IMR-90 (cell line): Measurements from ENCODE around the gene PRKAG3. TPM values are rescaled to one million over a fixed set of nuclear protein-coding genes. Genes with fewer than 3 reads are reported as not detected.

ENCODE experiments used
- ATAC-seq: fragments of 200-7000 bp; cut with Tn5 transposase; 2 replicates; pipeline ENCODE4 v1.9.1; 2020; ENCODE audit warnings: low read depth, mild to moderate bottlenecking, moderate library complexity
- BruUV-seq: library from RNA; stranded (reverse); fragments of 400-500 nt; replicated peaks from 2 replicates; lab custom pipeline; 2021; lab: Mats Ljungman, UMichigan
- CTCF ChIA-PET: fragments of 300-600 bp; formaldehyde crosslinking; extraction: SDS; loops from one replicate; lab custom pipeline; 2021; ENCODE audit warnings: antibody characterized with exemption; lab: Yijun Ruan, JAX
- POLR2A ChIA-PET: fragments of 300-600 bp; sonication (Branson Sonifier 250); formaldehyde crosslinking; loops from one replicate; lab custom pipeline; 2022; ENCODE audit warnings: antibody characterized with exemption; ENCODE audit not compliant: unreplicated experiment; lab: Charles Lee
- DNase-seq: peaks from one replicate; pipeline ENCODE4 v3.0.0; 2013
- H2AFZ ChIP-seq: replicated peaks from 2 replicates; pipeline ENCODE3; 2013; ENCODE audit warnings: low read length, mild to moderate bottlenecking; ENCODE audit not compliant: poor library complexity
- H2AK5ac ChIP-seq: 2 replicates; pipeline ENCODE4 v1.6.1; 2013; ENCODE audit warnings: low read depth, low read length, inconsistent platforms
- H2AK9ac ChIP-seq: replicated peaks from 2 replicates; pipeline ENCODE3; 2013; ENCODE audit warnings: mild to moderate bottlenecking, low read depth, low read length, moderate library complexity; ENCODE audit not compliant: poor library complexity
- H2BK120ac ChIP-seq: 2 replicates; pipeline ENCODE4 v1.6.1; 2013; ENCODE audit warnings: low read depth, low read length, inconsistent platforms
- H2BK15ac ChIP-seq: 3 replicates; pipeline ENCODE4 v1.6.1; 2013; ENCODE audit warnings: low read depth, low read length, inconsistent platforms
- H2BK20ac ChIP-seq: 2 replicates; pipeline ENCODE4 v1.6.1; 2013; ENCODE audit warnings: low read depth, mild to moderate bottlenecking, inconsistent platforms, low read length, moderate library complexity
- H2BK5ac ChIP-seq: 2 replicates; pipeline ENCODE4 v1.6.1; 2013; ENCODE audit warnings: mild to moderate bottlenecking, low read depth, low read length, inconsistent platforms; ENCODE audit not compliant: poor library complexity, severe bottlenecking
- H3K14ac ChIP-seq: replicated peaks from 2 replicates; pipeline ENCODE4 v1.6.1; 2013; ENCODE audit warnings: low read depth, low read length, inconsistent platforms
- H3K18ac ChIP-seq: 2 replicates; pipeline ENCODE4 v1.6.1; 2013; ENCODE audit warnings: low read depth, low read length, control low read depth
- H3K23ac ChIP-seq: 2 replicates; pipeline ENCODE4 v1.6.1; 2013; ENCODE audit warnings: low read depth, low read length, inconsistent platforms
- H3K27ac ChIP-seq: 2 replicates; pipeline ENCODE4 v1.5.1; 2013; ENCODE audit warnings: mild to moderate bottlenecking, control low read depth, low read length; ENCODE audit not compliant: insufficient read depth
- H3K27me3 ChIP-seq: 2 replicates; pipeline ENCODE4 v1.6.1; 2013; ENCODE audit warnings: low read length; ENCODE audit not compliant: control insufficient read depth, insufficient read depth
- H3K36me3 ChIP-seq: 2 replicates; pipeline ENCODE4 v1.6.1; 2013; ENCODE audit warnings: low read length, mixed read lengths; ENCODE audit not compliant: control insufficient read depth, insufficient read depth
- H3K4ac ChIP-seq: 2 replicates; pipeline ENCODE4 v1.6.1; 2013; ENCODE audit warnings: low read depth, low read length, inconsistent platforms
- H3K4me1 ChIP-seq: 2 replicates; pipeline ENCODE4 v1.6.1; 2013; ENCODE audit warnings: low read length, mixed read lengths; ENCODE audit not compliant: control insufficient read depth, insufficient read depth
- H3K4me2 ChIP-seq: 2 replicates; pipeline ENCODE4 v1.6.1; 2013; ENCODE audit warnings: low read depth, mild to moderate bottlenecking, control low read depth, low read length, moderate library complexity
- H3K4me3 ChIP-seq: 2 replicates; pipeline ENCODE4 v1.5.1; 2013; ENCODE audit warnings: low read depth, mild to moderate bottlenecking, control low read depth, low read length, moderate library complexity; ENCODE audit not compliant: insufficient read depth
- H3K56ac ChIP-seq: 2 replicates; pipeline ENCODE4 v1.6.1; 2013; ENCODE audit warnings: low read length, inconsistent platforms; ENCODE audit not compliant: insufficient read depth; ENCODE audit errors: extremely low read depth
- H3K79me1 ChIP-seq, 2 experiments: 2 replicates each; pipeline ENCODE4 v1.6.1; 2013; ENCODE audit warnings: low read length in 2 of 2, inconsistent platforms in 1 of 2, low read depth in 1 of 2
- H3K9ac ChIP-seq: 2 replicates; pipeline ENCODE4 v1.6.1; 2013; ENCODE audit warnings: low read depth, low read length, control low read depth
- H3K9me1 ChIP-seq: 2 replicates; pipeline ENCODE4 v1.6.1; 2013; ENCODE audit warnings: low read length, inconsistent platforms; ENCODE audit not compliant: insufficient read depth
- H3K9me3 ChIP-seq: 2 replicates; pipeline ENCODE4 v1.6.1; 2013; ENCODE audit warnings: low read length; ENCODE audit not compliant: control insufficient read depth, insufficient read depth
- H4K20me1 ChIP-seq: 2 replicates; pipeline ENCODE4 v1.6.1; 2013; ENCODE audit warnings: low read length, inconsistent platforms; ENCODE audit not compliant: insufficient read depth
- H4K5ac ChIP-seq: 2 replicates; pipeline ENCODE4 v1.6.1; 2013; ENCODE audit warnings: mild to moderate bottlenecking, low read depth, low read length, control low read depth
- H4K8ac ChIP-seq, 2 experiments: 2 replicates each; pipeline ENCODE4 v1.6.1; 2013; ENCODE audit warnings: low read depth in 2 of 2, low read length in 2 of 2, control low read depth in 1 of 2, inconsistent platforms in 1 of 2
- H4K91ac ChIP-seq: 2 replicates; pipeline ENCODE4 v1.6.1; 2013; ENCODE audit warnings: low read depth, low read length, inconsistent platforms; ENCODE audit not compliant: insufficient read depth
- BHLHE40 ChIP-seq: fragments of 150-350 bp; IDR thresholded peaks from 2 replicates; pipeline ENCODE4 v1.6.1; 2016; ENCODE audit warnings: mild to moderate bottlenecking, low read depth, low read length
- CEBPB ChIP-seq: IDR thresholded peaks from 2 replicates; pipeline ENCODE4 v1.6.1; 2012; ENCODE audit warnings: low read depth, low read length, improper control_type of control experiment
- FOS ChIP-seq: fragments of 150-350 bp; IDR thresholded peaks from 2 replicates; pipeline ENCODE4 v1.6.1; 2016; ENCODE audit warnings: low read depth, low read length
- MAFK ChIP-seq: IDR thresholded peaks from 2 replicates; pipeline ENCODE4 v1.6.1; 2012; ENCODE audit warnings: low read depth, low read length, improper control_type of control experiment
- MAZ ChIP-seq: IDR thresholded peaks from 2 replicates; pipeline ENCODE4 v1.6.1; 2012; ENCODE audit warnings: low read depth, mild to moderate bottlenecking, low read length, improper control_type of control experiment, moderate library complexity, borderline replicate concordance
- NFE2L2 ChIP-seq: fragments of 150-350 bp; IDR thresholded peaks from 2 replicates; pipeline ENCODE4 v1.6.1; 2016; ENCODE audit warnings: low read depth, mild to moderate bottlenecking, low read length
- POLR2A ChIP-seq: IDR thresholded peaks from 2 replicates; pipeline ENCODE4 v1.6.1; 2012; ENCODE audit warnings: mild to moderate bottlenecking, low read depth, low read length
- RAD21 ChIP-seq: IDR thresholded peaks from 2 replicates; pipeline ENCODE4 v1.6.1; 2012; ENCODE audit warnings: low read length, improper control_type of control experiment
- RCOR1 ChIP-seq: IDR thresholded peaks from 2 replicates; pipeline ENCODE4 v1.6.1; 2012; ENCODE audit warnings: mild to moderate bottlenecking, low read length, improper control_type of control experiment; ENCODE audit not compliant: insufficient replicate concordance
- RFX5 ChIP-seq: IDR thresholded peaks from 2 replicates; pipeline ENCODE4 v1.8.0; 2012; ENCODE audit warnings: low read depth, mild to moderate bottlenecking, low read length, moderate library complexity
- SMC3 ChIP-seq: fragments of 150-350 bp; IDR thresholded peaks from 2 replicates; pipeline ENCODE4 v1.6.1; 2016; ENCODE audit warnings: low read depth, mild to moderate bottlenecking, antibody characterized with exemption, low read length, moderate library complexity
- WGBS, 2 experiments: methylation state at CpG; one replicate each; pipeline versions ENCODE4 v1.1.5 to v1.1.7; 2013; ENCODE audit warnings: missing lambda C conversion rate in 2 of 2; ENCODE audit not compliant: insufficient read length in 1 of 2; ENCODE audit errors: extremely low coverage in 2 of 2; 5-methylcytosine and 5-hydroxymethylcytosine counted together
- dilution Hi-C: fragments of 300-500 bp; cut with HindIII; formaldehyde crosslinking; loops from one replicate; pipeline ENCODE4 v1.14.3; 2018; ENCODE audit warnings: low sequenced_read_pairs; ENCODE audit not compliant: unreplicated experiment
- in situ Hi-C: fragments of 300-500 bp; cut with MboI; formaldehyde crosslinking; loops from 3 replicates; pipeline ENCODE4 v1.14.3; 2019; ENCODE audit warnings: low sequenced_read_pairs, inconsistent platforms, mixed read lengths
- intact Hi-C: fragments of 100-400 bp; cut with micrococcal nuclease; formaldehyde crosslinking; loops from 2 replicates; pipeline ENCODE4 v1.10.0; 2022
- polyA plus RNA-seq, 3 experiments: library from polyadenylated mRNA; depleted of rRNA; stranded (reverse); fragments of >200 nt; gene quantifications; 2 replicates each; pipeline ENCODE4 v1.2.3, GENCODE V29; 2012; ENCODE audit warnings: low replicate concordance in 1 of 3
- total RNA-seq: library from RNA; depleted of rRNA; stranded (reverse); fragments of >200 nt; gene quantifications from 2 replicates; pipeline ENCODE4 v1.2.3, GENCODE V29; 2012
- TF ChIP-seq, protein P1 (sequence below): conservative IDR thresholded peaks from 2 replicates; pipeline ENCODE4 v1.5.1; 2012; ENCODE audit warnings: mild to moderate bottlenecking, low read depth, low read length, improper control_type of control experiment
- TF ChIP-seq, protein P2 (sequence below): fragments of 150-350 bp; IDR thresholded peaks from 2 replicates; pipeline ENCODE4 v1.6.1; 2017; ENCODE audit warnings: mild to moderate bottlenecking, antibody characterized with exemption, low read length, low read depth

PRKAG3 gene
- total and polyA plus RNA-seq, 2 of the 4 experiments (the other 2 are of a cell fraction), result not detected

DNA sequence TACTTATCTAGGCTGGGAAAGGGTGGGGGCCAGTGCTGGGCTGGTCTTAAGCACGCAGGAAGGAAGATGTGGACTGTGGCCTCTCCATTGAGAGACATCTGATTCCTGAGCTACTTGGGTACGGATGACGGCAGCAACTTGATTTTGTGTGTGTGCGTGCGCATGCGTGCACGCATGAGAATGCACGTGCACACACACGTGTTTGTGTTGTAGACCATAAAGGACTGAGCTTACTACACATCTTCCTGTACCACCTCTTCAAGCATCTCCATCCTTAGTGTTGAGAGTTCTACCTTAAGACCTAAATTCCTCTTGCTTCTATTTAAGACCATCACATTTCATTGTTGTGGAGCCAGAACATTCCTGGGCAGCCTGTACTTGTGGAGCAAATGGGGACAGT, 37.5 kb upstream of the PRKAG3 start:
- Histone ChIP-seq H3K56ac (no peak overlapping the region), H2BK20ac (no peak overlapping the region), H3K23ac (no peak overlapping the region), H3K4me3 (no peak overlapping the region), H3K4me1 (no peaks in the 10 kb centered on the region), H3K4me2 (no peak overlapping the region), H4K91ac (no peak overlapping the region), H4K20me1 (no peaks in the 10 kb centered on the region), H3K9me1 (no peaks in the 10 kb centered on the region), H3K9me3 (peaks cover 2% of the 10 kb centered on the region), H3K36me3 (no peaks in the 10 kb centered on the region), H2BK120ac (no peak overlapping the region), H3K9ac (no peak overlapping the region), H3K27ac (no peak overlapping the region), H3K14ac (no peak overlapping the region), H3K27me3 (peaks cover 90% of the 10 kb centered on the region), H2BK5ac (no peak overlapping the region), H2AK9ac (no peak overlapping the region), H4K5ac (no peak overlapping the region), H3K4ac (no peak overlapping the region), H3K79me1 (no peaks in the 10 kb centered on the region), H2AK5ac (no peak overlapping the region), H2BK15ac (no peak overlapping the region), H4K8ac (no peak overlapping the region), H2AFZ (no peak overlapping the region), H3K18ac (no peak overlapping the region)
- no TSS peak for BruUV-seq
- DNase-seq, result no peak
- ChIA-PET CTCF (interaction anchor here (1.0 kb wide), 1 partner anchor 18 kb away, joined by 3 read pairs; no protein-coding TSS in a partner anchor), POLR2A (no interaction called here)
- dilution Hi-C loops (no loop called here), in situ Hi-C loops (no loop called here), intact Hi-C loops (no loop called here)
- TF ChIP-seq RFX5, result no peak
- no peak for TF ChIP-seq SMC3
- TF ChIP-seq, protein P1, sequence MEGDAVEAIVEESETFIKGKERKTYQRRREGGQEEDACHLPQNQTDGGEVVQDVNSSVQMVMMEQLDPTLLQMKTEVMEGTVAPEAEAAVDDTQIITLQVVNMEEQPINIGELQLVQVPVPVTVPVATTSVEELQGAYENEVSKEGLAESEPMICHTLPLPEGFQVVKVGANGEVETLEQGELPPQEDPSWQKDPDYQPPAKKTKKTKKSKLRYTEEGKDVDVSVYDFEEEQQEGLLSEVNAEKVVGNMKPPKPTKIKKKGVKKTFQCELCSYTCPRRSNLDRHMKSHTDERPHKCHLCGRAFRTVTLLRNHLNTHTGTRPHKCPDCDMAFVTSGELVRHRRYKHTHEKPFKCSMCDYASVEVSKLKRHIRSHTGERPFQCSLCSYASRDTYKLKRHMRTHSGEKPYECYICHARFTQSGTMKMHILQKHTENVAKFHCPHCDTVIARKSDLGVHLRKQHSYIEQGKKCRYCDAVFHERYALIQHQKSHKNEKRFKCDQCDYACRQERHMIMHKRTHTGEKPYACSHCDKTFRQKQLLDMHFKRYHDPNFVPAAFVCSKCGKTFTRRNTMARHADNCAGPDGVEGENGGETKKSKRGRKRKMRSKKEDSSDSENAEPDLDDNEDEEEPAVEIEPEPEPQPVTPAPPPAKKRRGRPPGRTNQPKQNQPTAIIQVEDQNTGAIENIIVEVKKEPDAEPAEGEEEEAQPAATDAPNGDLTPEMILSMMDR, result no peak
- TF ChIP-seq RAD21, result no peak
- no peak for TF ChIP-seq MAZ
- TF ChIP-seq MAFK, result no peak
- TF ChIP-seq, protein P2, sequence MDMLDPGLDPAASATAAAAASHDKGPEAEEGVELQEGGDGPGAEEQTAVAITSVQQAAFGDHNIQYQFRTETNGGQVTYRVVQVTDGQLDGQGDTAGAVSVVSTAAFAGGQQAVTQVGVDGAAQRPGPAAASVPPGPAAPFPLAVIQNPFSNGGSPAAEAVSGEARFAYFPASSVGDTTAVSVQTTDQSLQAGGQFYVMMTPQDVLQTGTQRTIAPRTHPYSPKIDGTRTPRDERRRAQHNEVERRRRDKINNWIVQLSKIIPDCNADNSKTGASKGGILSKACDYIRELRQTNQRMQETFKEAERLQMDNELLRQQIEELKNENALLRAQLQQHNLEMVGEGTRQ, result no peak
- TF ChIP-seq POLR2A, result no peak
- no peak for TF ChIP-seq CEBPB
- no peak for TF ChIP-seq RCOR1
- no peak for TF ChIP-seq NFE2L2
- TF ChIP-seq BHLHE40, result no peak
- TF ChIP-seq FOS, result no peak
- no peak for ATAC-seq
- WGBS, 2 experiments, result 75% methylated on average over 4 of the region's 9 CpGs; no CpG with 5 or more reads in 1 of the 2 experiments
